ENCODE data around the gene FYB1.

DNA sequence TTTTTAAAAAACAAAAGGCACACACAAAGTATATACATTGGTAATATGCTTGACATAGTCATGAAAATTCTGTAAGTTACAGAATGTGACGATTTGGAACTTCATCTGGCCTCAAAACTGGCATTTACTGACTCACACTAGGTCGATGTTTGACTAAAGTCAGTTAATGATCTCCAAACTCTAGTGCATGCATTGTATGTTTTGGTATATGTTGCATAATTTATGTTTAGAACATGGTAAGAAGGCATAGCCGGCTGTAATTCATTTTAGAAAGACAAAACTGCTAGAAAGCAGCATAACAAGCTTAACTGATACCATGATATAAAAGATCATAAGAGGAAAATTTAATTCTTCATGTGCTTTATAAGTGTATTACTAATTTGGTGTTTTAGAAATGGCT, 86.6 kb downstream of the FYB1 start:
- TF ChIP-seq CTCF (IDR thresholded peaks at IDR 0.05; ENCODE audit: insufficient read depth, low read depth, low read length), result no peak
- no peak for TF ChIP-seq EZH2 (IDR thresholded peaks at IDR 0.05; ENCODE audit: insufficient read depth, low read length)
